Measurements from ENCODE around the gene PHACTR1.

GRCh38 chr6:13046084-13046483 is 329.5 kb downstream of the PHACTR1 start:
- TF ChIP-seq CTCF (IDR thresholded peaks at IDR 0.05; ENCODE audit: low read depth, low read length) (no peak), EZH2phosphoT487 (IDR thresholded peaks at IDR 0.05; ENCODE audit: low read depth) (no peak)

Data from OCI-LY3 (cell line).